ENCODE data around the gene SMYD1.
"Not testable (repeated sequence)": the region's sequence is repeated elsewhere in the genome, so short reads cannot be mapped to it uniquely, and the experiment has no call there.

SMYD1 gene

DNA sequence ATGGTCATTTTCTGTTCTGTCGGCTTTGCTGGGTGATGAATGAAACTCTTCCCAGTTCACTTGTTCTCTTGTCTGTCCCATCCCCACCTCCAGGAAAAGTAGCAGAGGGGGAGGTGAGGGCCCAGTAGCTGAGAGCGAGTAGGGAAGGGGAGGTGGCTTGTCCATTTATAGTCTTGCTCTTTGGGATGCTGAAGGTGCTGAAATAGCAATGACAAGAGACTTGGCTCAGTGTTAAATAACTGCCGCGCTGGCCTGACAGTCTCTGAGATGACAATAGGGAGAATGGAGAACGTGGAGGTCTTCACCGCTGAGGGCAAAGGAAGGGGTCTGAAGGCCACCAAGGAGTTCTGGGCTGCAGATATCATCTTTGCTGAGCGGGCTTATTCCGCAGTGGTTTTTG, at the start of gene SMYD1:
Gene SMYD1 (plus strand): TSS at position 228 of the 400 bp plus-strand sequence. CDS start 40 bp downstream, at position 268.
- DNase-seq = no peak

DNA sequence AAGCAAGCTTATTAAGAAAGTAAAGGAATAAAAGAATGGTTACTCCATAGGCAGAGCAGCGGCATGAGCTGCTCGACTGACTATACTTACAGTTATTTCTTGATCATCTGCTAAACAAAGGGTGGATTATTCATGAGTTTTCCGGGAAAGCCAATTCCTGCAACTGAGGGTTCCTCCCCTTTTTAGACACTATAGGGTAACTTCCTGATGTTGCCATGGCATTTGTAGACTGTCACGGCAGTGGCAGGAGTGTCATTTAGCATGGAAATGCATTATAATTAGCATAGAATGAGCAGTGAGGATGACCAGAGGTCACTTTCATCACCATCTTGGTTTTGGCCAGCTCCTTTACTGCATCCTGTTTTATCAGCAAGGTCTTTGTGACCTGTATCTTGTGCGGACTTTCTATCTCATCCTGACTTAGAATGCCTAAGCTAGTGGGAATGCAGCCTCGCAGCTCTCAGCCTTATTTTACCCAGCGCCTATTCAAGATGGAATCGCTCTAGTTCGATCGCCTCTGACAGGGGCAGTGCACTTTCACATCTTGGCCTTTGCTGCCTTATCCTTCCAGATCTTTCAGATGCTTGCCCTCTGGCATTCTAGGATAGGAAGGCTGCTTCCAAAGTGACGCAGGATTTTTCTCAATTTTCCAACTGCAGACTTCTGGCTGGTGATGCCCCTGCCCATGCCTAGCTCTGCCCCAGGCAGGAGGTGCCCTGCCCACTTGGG, 49.4 kb upstream of the SMYD1 start:
- not testable (repeated sequence) for DNase-seq

DNA sequence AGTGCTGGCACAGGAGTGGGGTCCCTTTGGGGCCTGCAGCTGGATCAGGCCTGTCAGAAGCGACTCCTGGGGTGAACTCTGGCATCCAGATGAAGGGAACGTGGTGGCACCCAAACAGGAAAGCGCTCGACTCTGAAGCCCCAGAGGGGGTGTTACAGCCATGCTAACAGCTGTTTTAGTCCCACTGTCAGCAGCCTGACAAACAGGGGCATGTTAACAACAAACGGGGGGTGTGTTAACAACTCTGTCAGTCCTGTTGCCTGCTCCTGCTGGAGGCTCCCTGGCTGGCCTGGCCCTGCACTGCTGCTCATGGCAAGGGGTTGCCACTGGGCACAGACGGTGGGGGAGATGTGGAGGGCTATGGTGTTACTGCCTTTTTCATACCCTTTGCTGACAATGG, 48.7 kb upstream of the SMYD1 start:
- no peak for DNase-seq

DNA sequence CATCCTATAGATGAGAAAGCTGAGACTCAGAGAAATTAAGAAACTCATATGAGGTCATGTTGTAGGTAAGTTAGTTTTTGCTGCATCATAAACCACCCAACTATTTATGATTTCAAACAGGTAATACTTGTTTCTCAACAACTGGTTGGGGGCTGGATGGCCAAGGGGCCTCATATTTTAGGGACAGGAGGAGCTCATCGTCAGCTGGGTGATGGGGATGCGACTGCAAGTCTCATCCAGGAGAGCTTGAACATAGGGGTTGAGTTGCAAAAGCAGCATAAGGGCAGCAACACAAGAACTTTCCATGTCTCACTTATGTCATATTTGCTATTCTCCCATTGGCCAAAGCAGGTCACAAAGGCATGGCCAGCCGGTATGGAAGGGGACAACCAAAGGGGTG, 47.6 kb upstream of the SMYD1 start:
- no peak for DNase-seq

DNA sequence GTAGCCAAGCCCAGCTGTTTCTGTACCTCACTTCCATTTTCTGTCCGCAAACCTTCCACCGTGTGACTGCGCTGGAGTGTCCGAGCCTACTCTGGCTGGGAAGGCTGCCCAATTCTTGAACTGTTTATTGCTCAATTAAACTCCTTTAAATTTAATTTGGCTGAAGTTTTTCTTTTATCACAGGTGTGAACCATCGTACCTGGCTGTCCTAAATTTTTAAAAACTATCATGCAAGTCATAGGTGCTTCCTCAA, 45.0 kb upstream of the SMYD1 start:
- no peak for DNase-seq

DNA sequence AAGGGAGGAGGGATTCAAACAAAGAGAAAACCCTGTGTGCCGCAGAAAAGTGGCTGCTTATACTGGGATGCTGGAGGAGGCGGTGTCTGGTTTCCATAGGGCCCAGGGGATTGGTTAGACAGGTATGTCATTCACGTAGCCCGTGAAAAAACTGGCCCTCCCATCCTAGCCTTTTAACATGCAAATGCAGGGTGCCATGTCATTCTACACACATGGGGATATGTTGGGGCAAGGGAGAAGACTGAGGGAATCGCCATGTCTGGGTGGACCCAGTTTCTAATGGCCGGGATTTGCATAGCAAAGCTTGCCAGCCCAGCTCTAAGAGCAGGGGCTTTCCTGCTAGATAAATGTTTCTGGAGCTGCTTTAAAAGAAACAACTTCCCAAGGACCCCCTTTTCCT, 43.1 kb upstream of the SMYD1 start:
- no peak for DNase-seq

DNA sequence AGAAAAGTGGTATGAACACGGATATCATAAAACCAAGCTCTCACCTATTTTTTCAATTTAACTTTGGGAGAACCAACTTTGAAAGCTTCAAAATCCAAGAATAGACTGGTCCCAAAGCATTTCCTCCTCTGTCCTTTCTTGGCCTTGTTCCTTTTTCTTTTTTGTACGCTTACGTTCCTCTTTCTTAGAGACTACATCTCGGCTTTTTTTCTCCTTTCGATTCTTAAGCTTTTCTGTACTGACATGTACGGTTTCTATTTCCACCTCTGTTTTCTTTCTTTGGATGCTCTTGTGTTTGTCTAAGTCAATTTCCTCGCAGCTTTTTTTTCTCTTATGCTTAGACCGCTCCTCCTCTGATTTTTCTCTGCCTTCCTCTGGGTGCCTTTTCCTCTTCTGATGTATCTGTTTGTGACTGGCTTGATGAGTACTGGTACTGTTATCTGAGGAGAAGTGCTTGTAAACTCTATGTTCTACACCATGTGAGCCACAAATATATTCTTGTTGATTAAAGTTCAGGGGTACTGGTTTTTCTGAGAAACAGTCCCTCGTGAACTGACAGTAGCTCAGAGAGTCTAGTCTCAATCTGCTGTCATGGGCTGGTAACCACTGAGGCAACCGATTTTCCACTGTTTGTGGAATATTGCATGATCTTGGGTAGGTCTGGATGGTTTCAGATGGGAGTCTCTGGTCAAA, 39.8 kb upstream of the SMYD1 start:
- DNase-seq = no peak

DNA sequence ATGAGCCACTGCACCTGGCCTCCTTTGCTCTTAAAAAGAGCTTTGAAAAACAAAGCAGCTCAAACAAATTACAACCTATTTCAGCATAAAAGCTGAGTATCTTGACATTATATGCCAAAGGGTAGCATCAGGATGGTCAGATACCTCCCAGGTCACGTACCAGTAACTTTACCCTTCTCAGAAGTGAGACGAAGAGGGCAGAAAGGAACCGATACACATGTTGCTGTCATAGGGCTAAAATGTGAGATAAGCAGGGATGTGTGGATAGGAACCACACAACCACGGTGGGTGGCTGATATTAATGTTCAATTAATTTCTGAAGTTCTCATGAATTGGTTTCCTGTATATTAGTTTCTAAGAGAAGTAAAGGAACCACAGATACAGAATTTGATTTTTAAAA, 38.7 kb upstream of the SMYD1 start:
- DNase-seq = no peak

DNA sequence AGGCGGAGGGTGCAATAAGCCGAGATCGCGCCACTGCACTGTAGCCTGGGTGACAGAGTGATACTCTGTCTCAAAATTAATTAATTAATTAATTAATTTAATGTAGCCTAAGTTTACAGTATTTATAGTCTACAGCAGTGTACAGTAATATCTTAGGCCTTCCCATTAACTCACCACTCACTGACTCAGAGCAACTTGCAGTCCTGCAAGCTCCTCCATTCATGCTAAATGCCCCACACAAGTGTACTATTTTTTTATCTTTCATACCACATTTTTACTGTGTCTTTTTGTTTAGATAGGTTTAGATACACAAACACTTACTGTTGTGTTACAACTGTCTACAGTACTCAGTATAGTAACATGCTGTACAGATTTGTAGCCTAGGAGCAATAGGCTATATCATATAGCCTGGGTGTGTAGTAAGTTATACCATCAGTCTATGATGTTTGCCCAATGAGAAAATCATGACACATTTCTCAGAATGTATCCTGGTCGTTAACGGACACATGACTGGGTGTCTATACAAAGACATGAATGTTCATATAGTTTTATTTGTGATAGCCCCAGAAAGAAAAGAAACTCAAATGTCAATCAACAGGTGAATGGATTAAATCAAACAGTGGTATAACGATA, 35.4 kb upstream of the SMYD1 start:
- DNase-seq = no peak

DNA sequence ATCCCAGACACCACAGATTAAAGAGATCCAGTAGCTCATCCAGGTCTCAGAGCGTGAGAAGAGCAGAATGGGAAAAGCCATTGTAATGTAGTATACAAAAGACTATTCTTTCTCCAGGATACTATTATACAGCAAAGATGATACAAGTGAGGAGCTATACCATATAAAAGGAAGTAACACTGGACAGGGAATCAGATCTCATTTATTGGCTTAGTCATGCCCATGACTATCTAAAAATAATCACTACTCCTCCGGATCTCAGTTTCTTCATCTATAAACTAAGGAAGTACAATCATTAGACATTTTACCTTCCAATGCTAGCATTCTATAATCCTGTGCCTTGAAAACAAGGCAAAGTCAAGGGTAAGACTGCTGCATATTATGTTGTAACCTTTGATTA, 31.4 kb upstream of the SMYD1 start:
- DNase-seq = no peak

DNA sequence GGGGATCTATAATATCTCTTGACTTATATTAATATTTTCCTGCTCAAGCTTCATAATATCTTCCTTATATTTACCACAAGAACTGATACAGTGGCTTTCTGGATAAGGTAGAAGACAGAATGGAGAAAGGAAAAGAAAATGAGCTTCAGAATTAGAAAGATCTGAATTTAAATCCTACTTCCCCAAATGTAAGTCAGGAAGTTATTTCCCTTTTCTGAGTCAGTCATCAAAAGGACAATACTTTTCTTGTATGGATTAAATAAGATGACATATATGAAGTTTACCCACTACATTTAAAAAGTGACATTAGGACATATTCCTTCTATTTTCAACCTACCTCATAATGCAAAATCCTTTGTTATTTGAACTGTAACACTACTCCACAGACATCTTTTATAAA, 31.0 kb upstream of the SMYD1 start:
- no peak for DNase-seq

DNA sequence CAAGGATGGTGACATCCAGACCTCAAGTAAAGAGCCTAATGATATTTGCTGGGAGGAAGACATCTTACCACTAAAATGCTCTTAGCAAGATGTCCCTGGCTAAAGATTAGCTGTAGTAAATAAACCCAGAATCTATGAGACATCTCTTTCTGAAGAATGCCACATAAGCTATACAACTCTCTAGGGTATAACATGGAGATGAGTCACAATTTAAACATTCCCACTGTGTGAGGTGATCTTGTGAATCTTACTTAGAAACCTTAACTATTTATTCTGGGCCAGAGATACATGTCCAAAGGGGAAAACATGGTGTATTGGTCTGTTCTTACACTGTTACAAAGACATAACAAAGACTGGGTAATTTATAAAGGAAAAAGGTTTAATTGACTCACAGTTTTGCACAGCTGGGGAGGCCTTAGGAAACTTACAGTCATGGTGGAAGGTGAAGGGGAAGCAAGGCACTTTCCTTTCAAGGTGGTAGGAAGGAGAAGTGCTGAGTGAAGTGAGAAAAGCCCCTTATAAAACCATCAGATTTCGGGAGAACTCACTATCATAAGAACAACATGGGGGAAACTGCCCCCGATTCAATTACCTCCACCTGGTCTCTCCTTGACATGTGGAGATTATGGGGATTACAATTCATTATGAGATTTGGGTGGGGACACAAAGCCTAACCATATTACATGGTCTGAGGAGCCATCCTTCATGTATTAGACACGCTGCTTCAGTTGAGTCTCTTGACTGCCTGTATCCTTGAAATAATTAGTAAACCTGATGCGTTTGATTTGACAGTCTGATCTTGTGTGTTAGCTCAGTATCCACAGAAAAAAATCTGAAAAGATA, 29.1 kb upstream of the SMYD1 start:
- DNase-seq = no peak

DNA sequence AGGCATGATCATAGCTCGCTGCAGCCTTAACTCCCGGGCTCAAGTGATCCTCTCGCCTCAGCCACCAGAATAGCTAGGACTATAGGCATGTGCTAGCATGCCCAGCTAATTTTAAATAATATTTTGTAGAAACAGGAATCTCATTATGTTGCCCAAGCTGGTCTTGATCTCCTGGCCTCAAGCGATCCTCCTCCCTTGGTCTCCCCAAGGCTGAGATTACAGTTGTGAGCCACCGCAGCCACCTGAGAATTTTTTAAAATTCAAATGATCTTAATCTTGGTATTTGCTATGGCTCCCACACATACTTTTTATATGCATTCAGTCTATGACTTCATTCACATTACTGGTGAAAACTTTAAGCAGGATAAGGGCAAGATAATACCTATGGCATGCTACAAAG, 25.1 kb upstream of the SMYD1 start:
- DNase-seq = no peak

DNA sequence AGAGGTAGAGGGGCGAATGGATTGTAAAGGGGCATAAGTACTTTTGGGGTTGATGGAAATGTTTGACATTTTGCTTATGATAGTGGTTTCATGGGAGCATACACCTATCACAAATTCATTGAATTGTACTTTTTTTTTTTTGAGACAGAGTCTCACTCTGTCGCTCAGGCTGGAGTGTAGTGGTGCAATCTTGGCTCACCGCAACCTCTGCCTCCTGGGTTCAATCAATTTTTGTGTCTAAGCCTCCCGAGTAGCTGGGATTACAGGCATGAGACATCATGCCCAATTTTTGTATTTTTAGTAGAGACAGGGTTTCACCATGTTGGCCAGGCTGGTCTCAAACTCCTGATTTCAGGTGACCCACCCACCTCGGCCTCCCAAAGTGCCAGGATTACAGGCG, 22.1 kb upstream of the SMYD1 start:
- not testable (repeated sequence) for DNase-seq

DNA sequence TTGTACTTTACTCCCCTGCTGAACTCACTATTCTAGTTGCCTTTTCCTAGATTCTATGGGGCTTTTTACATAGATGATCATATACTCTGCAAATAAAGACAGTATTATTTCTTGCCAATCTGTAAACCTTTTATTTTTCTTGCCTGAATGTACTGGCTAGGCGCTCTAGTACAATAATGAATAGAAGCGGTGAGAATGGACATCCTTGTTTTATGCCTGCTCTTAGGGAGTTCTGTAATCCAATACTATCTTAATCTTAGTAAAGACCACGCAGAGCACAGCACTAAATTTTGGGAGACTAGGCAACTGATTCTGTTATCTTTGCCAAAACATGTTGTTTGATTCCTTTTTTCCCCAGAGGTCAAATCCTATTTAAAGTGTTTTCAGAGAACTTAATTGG, 19.1 kb upstream of the SMYD1 start:
- DNase-seq = no peak

DNA sequence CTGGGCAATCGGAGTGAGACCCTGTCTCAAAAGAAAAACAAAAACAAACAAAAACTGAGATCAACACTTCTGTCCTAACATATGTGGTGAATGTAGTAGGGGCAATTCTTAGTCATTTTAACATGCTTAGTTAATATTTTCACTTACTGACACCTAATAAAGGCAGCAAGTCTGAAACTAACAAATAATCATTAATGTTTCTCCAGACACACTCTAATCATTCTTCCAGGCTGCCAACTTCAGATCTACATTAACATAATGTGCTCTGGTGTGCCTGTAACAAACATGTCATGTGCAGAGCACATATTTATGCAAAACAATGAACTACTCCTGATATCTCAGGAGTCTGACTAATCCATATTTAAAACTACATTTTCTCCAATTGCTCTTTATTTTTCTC, 18.0 kb upstream of the SMYD1 start:
- no peak for DNase-seq

DNA sequence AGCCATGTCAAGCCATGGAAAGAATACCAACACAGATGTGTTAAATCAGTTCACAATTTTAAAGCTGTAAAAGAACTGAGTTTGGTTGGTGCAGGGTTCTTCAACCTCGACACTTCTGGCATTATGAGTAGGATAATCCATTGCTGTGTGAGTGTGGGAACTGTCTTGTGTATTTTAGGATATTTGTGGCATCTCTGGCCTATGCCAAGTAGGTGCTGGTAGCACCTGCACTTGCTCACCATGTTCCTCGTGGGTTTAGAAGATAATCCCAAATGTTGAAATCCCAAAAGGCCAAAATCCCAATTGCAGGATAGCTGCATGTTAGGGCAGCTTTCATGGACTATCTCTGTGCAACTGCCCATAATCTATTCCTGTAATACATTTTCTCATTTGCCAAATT, 15.8 kb upstream of the SMYD1 start:
- DNase-seq = no peak

DNA sequence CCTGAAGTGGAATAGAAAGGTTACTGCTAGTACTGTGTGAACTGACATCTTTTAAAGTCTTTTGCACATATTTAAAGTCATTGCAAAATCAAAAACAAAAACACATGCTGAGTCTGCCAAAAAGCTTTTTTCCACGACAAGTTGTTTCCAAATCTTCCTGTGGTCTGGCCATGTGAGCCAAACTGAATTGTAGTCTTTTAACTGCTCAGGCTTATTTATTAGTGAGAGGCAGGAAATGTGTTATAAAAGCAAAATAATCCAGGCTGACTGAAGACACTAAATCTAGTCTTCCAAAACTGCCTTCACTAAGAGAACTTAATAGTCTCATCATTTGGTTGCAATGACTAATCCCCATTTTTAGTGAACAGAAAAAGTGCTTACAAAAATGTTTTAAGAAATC, 14.3 kb upstream of the SMYD1 start:
- no peak for DNase-seq

DNA sequence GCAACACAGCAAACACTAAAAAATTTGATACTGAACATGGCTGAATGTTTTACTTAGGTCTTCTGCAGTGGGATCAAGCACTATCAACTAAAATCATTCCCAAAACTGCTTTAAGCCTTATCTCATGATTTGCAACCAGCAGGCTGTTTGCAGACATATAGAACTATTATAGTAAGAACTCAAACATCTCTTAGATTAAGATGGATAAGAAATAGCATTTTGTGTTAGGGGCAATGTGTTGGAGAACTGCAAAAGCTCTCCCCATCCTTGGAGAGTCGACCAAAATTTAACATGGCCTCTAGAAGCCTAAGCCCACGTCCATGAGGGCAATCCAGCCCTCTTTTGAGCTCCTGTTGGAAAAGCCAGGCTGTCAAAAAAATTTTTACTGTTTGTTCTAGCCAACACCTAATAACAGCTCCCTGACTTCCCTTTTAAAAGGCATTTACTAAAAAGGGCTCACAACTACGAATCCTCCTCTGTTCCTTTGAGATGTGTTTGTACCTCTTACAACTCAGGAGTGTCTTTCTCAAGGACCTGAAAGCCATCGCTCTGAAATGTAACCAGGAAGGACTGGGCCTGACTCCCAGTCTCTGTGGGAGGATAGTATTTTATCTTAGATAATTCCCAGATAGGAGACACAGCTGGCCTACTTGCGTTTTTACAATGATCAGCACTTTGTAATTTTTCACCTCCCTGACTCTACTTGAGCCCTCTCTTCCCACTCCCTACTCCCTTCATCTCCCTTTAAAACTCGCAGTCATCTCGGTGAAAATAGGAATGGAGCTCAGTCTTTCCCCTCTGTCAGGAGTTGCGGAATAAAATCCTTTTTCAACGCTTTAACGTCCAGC, 13.5 kb upstream of the SMYD1 start:
- no peak for DNase-seq

DNA sequence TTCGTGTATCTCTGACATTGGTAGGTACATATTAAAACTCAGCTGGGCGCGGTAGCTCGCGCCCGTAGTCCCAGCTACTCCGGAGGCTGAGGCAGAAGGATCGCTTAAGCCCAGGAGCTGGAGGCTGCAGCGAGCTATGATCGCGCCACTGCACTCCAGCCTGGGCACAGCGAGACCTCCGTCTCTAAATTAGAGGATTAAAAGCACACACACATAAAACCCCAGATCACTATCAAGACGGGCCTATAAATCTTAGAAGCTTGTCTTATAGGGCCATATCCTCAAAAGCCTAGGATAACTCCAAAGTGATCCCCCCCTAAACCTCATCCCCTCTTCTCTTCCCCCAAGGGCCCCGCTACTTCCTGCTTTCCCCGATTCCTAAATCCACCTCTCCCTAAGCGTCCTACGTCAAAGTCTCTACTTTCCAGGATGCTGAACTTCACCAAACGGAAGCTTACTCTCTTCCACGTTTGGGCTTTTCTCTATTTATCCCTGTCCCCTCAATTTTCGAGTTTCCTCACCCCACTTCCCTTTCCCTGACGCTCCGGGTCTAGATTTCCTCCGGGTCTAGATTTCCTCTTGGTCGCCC, 12.7 kb upstream of the SMYD1 start:
- no peak for DNase-seq

DNA sequence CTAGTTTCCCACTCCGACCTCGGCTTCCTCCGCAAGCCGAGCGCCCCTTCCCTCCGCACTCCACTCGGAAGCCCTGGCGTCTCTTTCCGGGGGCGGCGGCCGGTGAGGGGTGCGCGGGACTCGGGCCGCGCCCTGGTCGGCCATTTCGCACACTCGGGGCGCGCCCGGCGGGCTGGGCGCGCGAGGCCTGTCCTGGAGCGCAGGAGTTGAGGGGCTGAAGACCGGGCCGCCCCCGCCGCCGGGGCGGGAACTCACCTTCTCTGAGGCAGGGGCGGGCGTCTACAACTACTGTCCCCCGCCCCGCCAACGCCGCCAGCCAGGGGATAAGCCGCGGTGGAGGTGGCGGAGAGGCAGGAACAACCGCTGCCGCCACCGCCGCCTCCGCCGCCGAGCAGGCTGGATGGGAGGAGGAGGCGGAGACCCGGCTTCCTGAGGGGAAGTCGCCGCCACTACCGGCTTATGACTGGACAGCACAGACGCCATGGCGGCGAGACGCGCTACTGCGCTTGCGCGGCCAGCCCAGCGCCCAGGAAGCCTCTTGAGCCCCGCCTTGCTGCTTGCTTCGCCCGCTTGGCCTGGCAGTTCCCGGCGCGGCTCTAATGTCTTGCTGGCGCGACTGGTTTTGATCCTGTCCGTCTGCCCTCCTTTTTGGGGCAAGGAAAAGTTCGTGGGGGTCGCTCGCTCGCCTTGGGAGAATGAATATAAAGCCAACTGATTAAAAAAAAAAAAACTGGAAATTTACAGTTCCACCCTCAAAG, 12.1 kb upstream of the SMYD1 start, which contains the start of gene KRCC1:
Gene KRCC1 (minus strand): TSS at position 413 of the 758 bp plus-strand sequence. CDS start 27,220 bp downstream, outside the sequence.
- DNase-seq = peak; percentile 97

All from CD4-positive, alpha-beta T cell treated with Interferon gamma for 1 hour (primary cell).